Activated CD8-positive, alpha-beta T cell treated with anti-CD3 and anti-CD28 coated beads for 36 hours (primary cell): Measurements from ENCODE around the gene ZFP28. TPM values are rescaled to one million over a fixed set of nuclear protein-coding genes. Genes with fewer than 3 reads are reported as not detected.

Experiments
- ATAC-seq: fragments of 200-7000 bp; cut with Tn5 transposase; one replicate; pipeline ENCODE4 v1.10.0; 2021; ENCODE audit warnings: mild to moderate bottlenecking, moderate library complexity
- CTCF ChIA-PET: fragments of 350-600 bp; sonication (Branson Sonifier 250); formaldehyde crosslinking; loops from one replicate; lab custom pipeline; 2021; ENCODE audit warnings: antibody characterized with exemption; lab: Charles Lee
- POLR2A ChIA-PET: fragments of 350-600 bp; sonication (Branson Sonifier 250); formaldehyde crosslinking; loops from one replicate; lab custom pipeline; 2021; ENCODE audit warnings: antibody characterized with exemption; lab: Charles Lee
- DNase-seq: peaks from one replicate; pipeline ENCODE4 v3.0.0-alpha.2; 2020
- H3K27ac Mint-ChIP-seq: one replicate; pipeline ENCODE4 v1.8.0; 2021; ENCODE audit warnings: mild to moderate bottlenecking, mixed read lengths
- H3K27me3 Mint-ChIP-seq: one replicate; pipeline ENCODE4 v1.8.0; 2021; ENCODE audit warnings: mixed read lengths
- H3K36me3 Mint-ChIP-seq: one replicate; pipeline ENCODE4 v1.8.0; 2021; ENCODE audit warnings: low read depth, mixed read lengths
- H3K4me1 Mint-ChIP-seq: one replicate; pipeline ENCODE4 v1.8.0; 2021; ENCODE audit warnings: low read depth, mixed read lengths
- H3K4me3 Mint-ChIP-seq: one replicate; pipeline ENCODE4 v1.8.0; 2021; ENCODE audit warnings: mild to moderate bottlenecking, moderate library complexity, mixed read lengths
- H3K9me3 Mint-ChIP-seq: one replicate; pipeline ENCODE4 v1.8.0; 2021; ENCODE audit warnings: mixed read lengths
- CTCF ChIP-seq: fragments of 200-600 bp; IDR thresholded peaks from one replicate; pipeline ENCODE4 v1.8.0; 2022; ENCODE audit warnings: antibody characterized with exemption, mild to moderate bottlenecking
- intact Hi-C: fragments of 100-400 bp; cut with micrococcal nuclease; formaldehyde crosslinking; loops from one replicate; pipeline ENCODE4 v1.10.0; 2022
- total RNA-seq, 2 experiments: library from RNA; stranded (reverse); gene quantifications; one replicate each; pipeline ENCODE4 v1.2.3, GENCODE V29; 2021

The ZFP28 gene
- total RNA-seq, 2 experiments from 2014 or later: 3.6 to 4.4 TPM

DNA sequence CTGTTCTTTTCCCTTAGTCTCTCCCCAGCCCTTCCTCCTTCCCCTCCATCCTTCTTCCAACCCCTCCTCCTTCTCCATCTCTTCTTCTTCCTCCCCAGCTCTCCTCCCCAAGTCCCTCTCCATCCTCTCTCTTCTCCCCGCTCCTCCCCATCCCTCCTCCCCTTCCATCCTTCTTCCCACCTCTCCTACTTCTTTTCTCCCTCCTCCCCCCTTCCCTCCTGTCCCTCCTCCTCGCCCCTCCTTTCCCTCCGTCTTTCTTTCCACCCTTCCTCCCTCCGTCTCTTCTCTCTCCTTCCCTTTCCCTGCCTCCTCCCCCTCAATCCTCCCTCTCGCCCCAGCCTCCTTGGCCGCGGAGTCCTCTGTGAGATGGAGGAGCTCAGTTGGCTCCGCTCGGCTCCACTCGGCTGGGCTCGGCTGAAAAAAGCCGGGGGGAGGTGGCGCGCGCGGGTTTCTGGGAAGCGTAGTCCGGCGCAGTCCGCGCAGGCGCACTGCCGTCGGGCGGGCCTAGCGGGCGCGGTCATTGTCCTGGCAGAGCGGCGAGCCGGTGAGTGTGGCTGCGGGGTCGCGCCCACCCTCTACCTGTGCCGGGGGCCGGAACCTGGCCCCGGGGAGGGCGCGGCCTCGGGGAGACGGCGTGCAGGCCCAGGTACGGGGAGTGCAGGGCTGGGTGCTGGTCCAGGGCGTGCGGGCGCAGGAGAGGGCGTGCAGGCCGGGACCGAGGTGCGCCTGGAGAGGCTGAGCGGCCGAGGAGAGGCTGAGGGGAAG, 56.2 kb downstream of the ZFP28 start, which contains the start of gene ZNF71:
ZNF71 (plus strand) TSS at position 520 of the 765 bp plus-strand sequence. CDS start 6,257 bp downstream, outside the sequence.
- peaks cover 35% of the 10 kb centered on the region for H3K9me3 Mint-ChIP-seq
- H3K27me3 Mint-ChIP-seq: no peaks in the 10 kb centered on the region
- peak; percentile 98 for ATAC-seq
- ChIA-PET POLR2A (interaction anchor here (0.7 to 1.0 kb wide), 2 partner anchors 28 to 1057 kb away, joined by 3 read pairs; partner anchors contain the start of gene ZNF470), CTCF (no interaction called here)
- peak; percentile 93 for DNase-seq
- no peak for TF ChIP-seq CTCF
- intact Hi-C loops: no loop called here
- peaks cover 6% of the 10 kb centered on the region for H3K4me1 Mint-ChIP-seq
- peak within 1 kb of the TSS; percentile 83 for H3K4me3 Mint-ChIP-seq
- H3K36me3 Mint-ChIP-seq: peaks cover 32% of the 10 kb centered on the region
- H3K27ac Mint-ChIP-seq: peak within 1 kb of the TSS; percentile 75

GRCh38 chr19:56595548-56595899, 56.8 kb downstream of the ZFP28 start:
- CTCF ChIA-PET: no interaction called here
- Mint-ChIP-seq H3K9me3 (peaks cover 37% of the 10 kb centered on the region), H3K4me1 (peaks cover 8% of the 10 kb centered on the region), H3K36me3 (peaks cover 34% of the 10 kb centered on the region), H3K27ac (peak overlapping the region; percentile 75), H3K4me3 (peak overlapping the region; percentile 83), H3K27me3 (no peaks in the 10 kb centered on the region)
- intact Hi-C loops: no loop called here
- TF ChIP-seq CTCF: no peak
- POLR2A ChIA-PET: interaction anchor here (0.7 kb wide), 1 partner anchor 1056 kb away, joined by 3 read pairs; no protein-coding TSS in a partner anchor
- ATAC-seq: peak; percentile 40
- no peak for DNase-seq

- no peak for TF ChIP-seq CTCF
- Mint-ChIP-seq H3K36me3 (peaks cover 45% of the 10 kb centered on the region), H3K4me3 (no peak overlapping the region), H3K27me3 (no peaks in the 10 kb centered on the region), H3K27ac (no peak overlapping the region), H3K9me3 (peaks cover 40% of the 10 kb centered on the region), H3K4me1 (peaks cover 10% of the 10 kb centered on the region)
- ChIA-PET CTCF (no interaction called here), POLR2A (no interaction called here)
- no peak for DNase-seq
- no peak for ATAC-seq
- intact Hi-C loops: no loop called here
Observed at GRCh38 chr19:56596676-56597075, 57.9 kb downstream of the ZFP28 start.

GRCh38 chr19:56597696-56598095, 58.9 kb downstream of the ZFP28 start:
- intact Hi-C loops: no loop called here
- DNase-seq (no peak), ATAC-seq (no peak)
- no peaks in the 10 kb centered on the region for H3K27me3 Mint-ChIP-seq
- peaks cover 10% of the 10 kb centered on the region for H3K4me1 Mint-ChIP-seq
- H3K4me3 Mint-ChIP-seq: no peak overlapping the region
- ChIA-PET POLR2A (no interaction called here), CTCF (no interaction called here)
- peaks cover 56% of the 10 kb centered on the region for H3K36me3 Mint-ChIP-seq
- H3K9me3 Mint-ChIP-seq: peaks cover 35% of the 10 kb centered on the region
- TF ChIP-seq CTCF: no peak
- no peak overlapping the region for H3K27ac Mint-ChIP-seq

- Mint-ChIP-seq H3K27me3 (no peaks in the 10 kb centered on the region), H3K36me3 (peaks cover 81% of the 10 kb centered on the region), H3K9me3 (peaks cover 50% of the 10 kb centered on the region), H3K27ac (no peak overlapping the region), H3K4me1 (peaks cover 4% of the 10 kb centered on the region), H3K4me3 (no peak overlapping the region)
- POLR2A ChIA-PET: no interaction called here
- no peak for TF ChIP-seq CTCF
- no peak for ATAC-seq
- CTCF ChIA-PET: no interaction called here
- DNase-seq: no peak
- intact Hi-C loops: no loop called here
Observed at GRCh38 chr19:56601375-56601774, 62.6 kb downstream of the ZFP28 start.
